Smooth muscle cell (in vitro differentiated cells): ENCODE results near the gene CRTC1. TPM values are rescaled to one million over a fixed set of nuclear protein-coding genes. Genes with fewer than 3 reads are reported as not detected.

Experiments
- DNase-seq: peaks from one replicate; lab custom pipeline; 2025; ENCODE audit not compliant: unreplicated experiment; lab: John Stamatoyannopoulos, UW
- H2AFZ ChIP-seq: fragments of 200-600 bp; sonication (generic); 2 replicates; pipeline ENCODE4 v1.6.0; 2016; ENCODE audit warnings: antibody characterized with exemption, low read depth, mild to moderate bottlenecking
- H3F3A ChIP-seq: fragments of 200-600 bp; sonication (generic); 2 replicates; pipeline ENCODE4 v1.6.0; 2017; ENCODE audit warnings: antibody characterized with exemption, low read depth
- H3K27ac ChIP-seq: fragments of 200-600 bp; sonication (generic); 2 replicates; pipeline ENCODE4 v1.5.1; 2016; ENCODE audit warnings: low read depth, mild to moderate bottlenecking
- H3K27me3 ChIP-seq: fragments of 200-600 bp; sonication (generic); 2 replicates; pipeline ENCODE4 v1.6.1; 2016; ENCODE audit warnings: low read depth, mild to moderate bottlenecking
- H3K36me3 ChIP-seq: fragments of 200-600 bp; sonication (generic); 2 replicates; pipeline ENCODE4 v1.5.1; 2016; ENCODE audit warnings: low read depth
- H3K4me1 ChIP-seq: fragments of 200-600 bp; sonication (generic); 2 replicates; pipeline ENCODE4 v1.5.1; 2016; ENCODE audit warnings: low read depth
- H3K4me2 ChIP-seq: fragments of 200-600 bp; sonication (generic); 2 replicates; pipeline ENCODE4 v1.6.0; 2016; ENCODE audit warnings: mild to moderate bottlenecking
- H3K4me3 ChIP-seq: fragments of 200-600 bp; sonication (generic); 2 replicates; pipeline ENCODE4 v1.5.1; 2016; ENCODE audit warnings: mild to moderate bottlenecking
- H3K79me2 ChIP-seq: fragments of 200-600 bp; sonication (generic); 2 replicates; pipeline ENCODE4 v1.6.0; 2016; ENCODE audit warnings: low read depth, mild to moderate bottlenecking
- H3K9ac ChIP-seq: fragments of 200-600 bp; sonication (generic); 2 replicates; pipeline ENCODE4 v1.6.0; 2016; ENCODE audit warnings: low read depth
- H3K9me3 ChIP-seq: fragments of 200-600 bp; sonication (generic); replicated peaks from 2 replicates; pipeline ENCODE4 v1.5.1; 2016; ENCODE audit warnings: low read depth
- H4K20me1 ChIP-seq: fragments of 200-600 bp; sonication (generic); 2 replicates; pipeline ENCODE4 v1.6.0; 2016; ENCODE audit warnings: low read depth
- WGBS: methylation state at CpG from one replicate; pipeline ENCODE4 v1.1.7; 2016; ENCODE audit warnings: low lambda C conversion rate; 5-methylcytosine and 5-hydroxymethylcytosine counted together
- polyA plus RNA-seq: library from polyadenylated mRNA; unstranded; fragments of >200 nt; fragmentation: Nextera tagmentation; extraction: Ambion mirVana; gene quantifications from 2 replicates; pipeline ENCODE4 v1.2.1, GENCODE V29; 2016
- total RNA-seq: library from RNA; depleted of rRNA; stranded (reverse); fragments of >200 nt; gene quantifications from 2 replicates; pipeline ENCODE4 v1.2.3, GENCODE V29; 2014
- TF ChIP-seq, protein P1 (sequence below): fragments of 200-600 bp; sonication (generic); IDR thresholded peaks from 2 replicates; pipeline ENCODE4 v1.5.1; 2017; ENCODE audit warnings: borderline replicate concordance, mild to moderate bottlenecking, antibody characterized with exemption; ENCODE audit not compliant: insufficient read depth, poor library complexity, severe bottlenecking

The CRTC1 gene
- total and polyA plus RNA-seq, 2 experiments from 2014 or later: 1.6 to 3.1 TPM

GRCh38 chr19:18738961-18739690 is 55.6 kb downstream of the CRTC1 start:
- Histone ChIP-seq H3K27ac (no peak overlapping the region), H2AFZ (no peak overlapping the region), H3K27me3 (no peaks in the 10 kb centered on the region), H3K79me2 (no peaks in the 10 kb centered on the region), H3K9me3 (no peaks in the 10 kb centered on the region), H3K4me2 (no peak overlapping the region), H3F3A (peaks cover 3% of the 10 kb centered on the region), H3K36me3 (no peaks in the 10 kb centered on the region), H4K20me1 (peaks cover 95% of the 10 kb centered on the region), H3K4me3 (no peak overlapping the region), H3K9ac (no peak overlapping the region), H3K4me1 (peaks cover 3% of the 10 kb centered on the region)
- TF ChIP-seq, protein P1, sequence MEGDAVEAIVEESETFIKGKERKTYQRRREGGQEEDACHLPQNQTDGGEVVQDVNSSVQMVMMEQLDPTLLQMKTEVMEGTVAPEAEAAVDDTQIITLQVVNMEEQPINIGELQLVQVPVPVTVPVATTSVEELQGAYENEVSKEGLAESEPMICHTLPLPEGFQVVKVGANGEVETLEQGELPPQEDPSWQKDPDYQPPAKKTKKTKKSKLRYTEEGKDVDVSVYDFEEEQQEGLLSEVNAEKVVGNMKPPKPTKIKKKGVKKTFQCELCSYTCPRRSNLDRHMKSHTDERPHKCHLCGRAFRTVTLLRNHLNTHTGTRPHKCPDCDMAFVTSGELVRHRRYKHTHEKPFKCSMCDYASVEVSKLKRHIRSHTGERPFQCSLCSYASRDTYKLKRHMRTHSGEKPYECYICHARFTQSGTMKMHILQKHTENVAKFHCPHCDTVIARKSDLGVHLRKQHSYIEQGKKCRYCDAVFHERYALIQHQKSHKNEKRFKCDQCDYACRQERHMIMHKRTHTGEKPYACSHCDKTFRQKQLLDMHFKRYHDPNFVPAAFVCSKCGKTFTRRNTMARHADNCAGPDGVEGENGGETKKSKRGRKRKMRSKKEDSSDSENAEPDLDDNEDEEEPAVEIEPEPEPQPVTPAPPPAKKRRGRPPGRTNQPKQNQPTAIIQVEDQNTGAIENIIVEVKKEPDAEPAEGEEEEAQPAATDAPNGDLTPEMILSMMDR: no peak
- DNase-seq: no peak
- WGBS: 97% methylated on average over 19 of the region's 20 CpGs

GRCh38 chr19:18741124-18742121 is 57.9 kb downstream of the CRTC1 start:
- no peak for DNase-seq

DNA sequence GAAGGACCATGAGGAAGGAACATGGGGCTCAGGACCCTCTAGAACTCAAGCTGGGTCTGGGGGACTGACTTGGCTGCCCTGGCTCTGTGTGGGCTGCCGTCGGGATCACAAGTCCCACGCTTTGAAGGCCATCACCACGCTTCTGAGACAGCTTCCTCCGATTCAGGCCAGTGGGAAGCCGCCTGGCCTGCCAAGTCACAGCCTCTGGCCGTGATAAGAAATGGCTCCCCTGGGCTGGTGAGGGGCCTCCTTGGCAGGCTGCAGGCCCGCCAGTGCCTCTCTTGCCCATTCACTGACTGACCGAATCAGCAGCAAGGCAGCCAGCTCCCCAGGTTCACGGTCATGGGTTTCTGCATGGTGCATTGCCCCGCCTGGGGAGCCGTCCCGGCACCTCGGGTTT is 58.8 kb downstream of the CRTC1 start:
- Histone ChIP-seq H3F3A (peaks cover 3% of the 10 kb centered on the region), H3K4me1 (peaks cover 3% of the 10 kb centered on the region), H4K20me1 (peaks cover 80% of the 10 kb centered on the region), H3K36me3 (no peaks in the 10 kb centered on the region), H3K27ac (no peak overlapping the region), H3K4me2 (no peak overlapping the region), H3K27me3 (no peaks in the 10 kb centered on the region), H3K79me2 (no peaks in the 10 kb centered on the region), H3K9me3 (no peaks in the 10 kb centered on the region), H3K9ac (no peak overlapping the region), H2AFZ (no peak overlapping the region), H3K4me3 (no peak overlapping the region)
- DNase-seq: no peak
- TF ChIP-seq, protein P1: no peak
- 68% methylated on average over 14 of the region's 14 CpGs for WGBS

More at GRCh38 chr19:18741124-18742121, 57.9 kb downstream of the CRTC1 start:
- no peaks in the 10 kb centered on the region for H3K27me3 ChIP-seq
- no peak overlapping the region for H3K27ac ChIP-seq
- H3K79me2 ChIP-seq: no peaks in the 10 kb centered on the region
- H3F3A ChIP-seq: peaks cover 3% of the 10 kb centered on the region
- H3K9me3 ChIP-seq: no peaks in the 10 kb centered on the region
- TF ChIP-seq, protein P1: no peak
- no peak overlapping the region for H3K4me3 ChIP-seq
- H3K4me2 ChIP-seq: no peak overlapping the region
- H3K9ac ChIP-seq: no peak overlapping the region
- 88% methylated on average over 26 of the region's 27 CpGs for WGBS
- no peaks in the 10 kb centered on the region for H3K36me3 ChIP-seq
- H4K20me1 ChIP-seq: peaks cover 89% of the 10 kb centered on the region
- peaks cover 3% of the 10 kb centered on the region for H3K4me1 ChIP-seq
- H2AFZ ChIP-seq: no peak overlapping the region
